Measurements from ENCODE around the gene TBC1D8. TPM values are rescaled to one million over a fixed set of nuclear protein-coding genes. Genes with fewer than 3 reads are reported as not detected.

The TBC1D8 gene
- total and polyA plus RNA-seq, 9 of the 15 experiments (the other 6 are each of a cell fraction or from before 2014, with no cell fraction given), result 0.36 to 1.3 (median 0.82) TPM

DNA sequence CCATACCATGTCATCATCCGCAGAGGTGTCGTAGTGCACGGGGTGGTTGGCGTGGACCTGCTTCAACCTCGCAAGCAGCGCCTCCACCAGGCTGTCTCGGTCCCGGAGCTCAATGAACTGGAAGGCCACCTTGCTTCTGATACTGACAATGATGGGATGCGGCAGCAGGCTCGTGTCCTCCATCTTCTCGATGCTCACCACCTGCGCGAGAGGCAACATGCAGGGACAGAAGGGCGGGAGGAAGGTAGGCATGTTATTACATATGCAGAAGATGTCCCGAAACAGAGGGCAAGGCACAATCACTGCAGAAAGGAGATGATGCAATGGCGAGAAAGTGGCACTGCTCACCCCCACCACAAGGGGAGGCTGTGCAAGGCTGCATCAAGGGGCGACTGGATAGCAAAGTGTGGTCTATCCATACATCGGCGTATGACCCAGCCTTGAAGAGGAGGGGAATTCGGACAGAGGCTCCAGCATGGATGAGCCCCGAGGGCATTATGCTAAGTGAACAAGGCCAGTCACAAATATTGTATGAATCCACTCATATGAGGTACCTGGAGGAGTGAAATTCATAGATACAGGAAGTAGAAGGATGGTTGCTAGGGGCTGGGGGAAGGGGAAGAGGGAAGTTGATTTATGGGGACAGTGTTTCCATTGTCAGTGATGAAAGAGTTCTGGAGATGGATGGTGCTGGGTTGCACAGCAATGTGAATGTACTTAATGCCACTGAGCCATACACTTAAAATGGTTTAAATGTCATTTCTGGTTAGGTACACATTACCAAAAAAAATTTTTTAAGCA is 112.5 kb downstream of the TBC1D8 start (continued):
- TF ChIP-seq, protein P1, sequence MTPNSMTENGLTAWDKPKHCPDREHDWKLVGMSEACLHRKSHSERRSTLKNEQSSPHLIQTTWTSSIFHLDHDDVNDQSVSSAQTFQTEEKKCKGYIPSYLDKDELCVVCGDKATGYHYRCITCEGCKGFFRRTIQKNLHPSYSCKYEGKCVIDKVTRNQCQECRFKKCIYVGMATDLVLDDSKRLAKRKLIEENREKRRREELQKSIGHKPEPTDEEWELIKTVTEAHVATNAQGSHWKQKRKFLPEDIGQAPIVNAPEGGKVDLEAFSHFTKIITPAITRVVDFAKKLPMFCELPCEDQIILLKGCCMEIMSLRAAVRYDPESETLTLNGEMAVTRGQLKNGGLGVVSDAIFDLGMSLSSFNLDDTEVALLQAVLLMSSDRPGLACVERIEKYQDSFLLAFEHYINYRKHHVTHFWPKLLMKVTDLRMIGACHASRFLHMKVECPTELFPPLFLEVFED (CRISPR knock-in tag; conservative IDR thresholded peaks at IDR 0.05), result no peak
- TF ChIP-seq MAFF (IDR thresholded peaks at IDR 0.05; ENCODE audit: low read length) (no peak), CBFB (CRISPR knock-in tag; IDR thresholded peaks at IDR 0.05) (0 out of 2 replicates have a peak, but pooled peaks have one; percentile 28), GTF2A2 (tag; IDR thresholded peaks at IDR 0.05) (no peak), NCOA1 (IDR thresholded peaks at IDR 0.05; ENCODE audit: low read depth) (no peak), NCOA6 (IDR thresholded peaks at IDR 0.05) (no peak), FOXK2 (conservative IDR thresholded peaks at IDR 0.05 in 1 of 2, IDR thresholded peaks at IDR 0.05 in 1 of 2; ENCODE audit: low read depth in 2 of 2) (no peak), FOXK1 (CRISPR knock-in tag; IDR thresholded peaks at IDR 0.05; ENCODE audit: borderline replicate concordance) (no peak), KDM5B (IDR thresholded peaks at IDR 0.05; ENCODE audit: insufficient replicate concordance, low read depth, low read length) (no peak), EP300 (IDR thresholded peaks at IDR 0.05; ENCODE audit: low read length) (peak; percentile 74), SRSF3 (IDR thresholded peaks at IDR 0.05; ENCODE audit: insufficient read depth, low read length) (no peak), HMG20A (CRISPR knock-in tag; conservative IDR thresholded peaks at IDR 0.05) (no peak), WHSC1 (IDR thresholded peaks at IDR 0.05; ENCODE audit: low read length) (no peak), FOXJ2 (tag; IDR thresholded peaks at IDR 0.05) (no peak)
- TF ChIP-seq, protein P2, sequence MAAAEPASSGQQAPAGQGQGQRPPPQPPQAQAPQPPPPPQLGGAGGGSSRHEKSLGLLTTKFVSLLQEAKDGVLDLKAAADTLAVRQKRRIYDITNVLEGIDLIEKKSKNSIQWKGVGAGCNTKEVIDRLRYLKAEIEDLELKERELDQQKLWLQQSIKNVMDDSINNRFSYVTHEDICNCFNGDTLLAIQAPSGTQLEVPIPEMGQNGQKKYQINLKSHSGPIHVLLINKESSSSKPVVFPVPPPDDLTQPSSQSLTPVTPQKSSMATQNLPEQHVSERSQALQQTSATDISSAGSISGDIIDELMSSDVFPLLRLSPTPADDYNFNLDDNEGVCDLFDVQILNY (CRISPR knock-in tag; IDR thresholded peaks at IDR 0.05), result no peak
- TF ChIP-seq, protein P3, sequence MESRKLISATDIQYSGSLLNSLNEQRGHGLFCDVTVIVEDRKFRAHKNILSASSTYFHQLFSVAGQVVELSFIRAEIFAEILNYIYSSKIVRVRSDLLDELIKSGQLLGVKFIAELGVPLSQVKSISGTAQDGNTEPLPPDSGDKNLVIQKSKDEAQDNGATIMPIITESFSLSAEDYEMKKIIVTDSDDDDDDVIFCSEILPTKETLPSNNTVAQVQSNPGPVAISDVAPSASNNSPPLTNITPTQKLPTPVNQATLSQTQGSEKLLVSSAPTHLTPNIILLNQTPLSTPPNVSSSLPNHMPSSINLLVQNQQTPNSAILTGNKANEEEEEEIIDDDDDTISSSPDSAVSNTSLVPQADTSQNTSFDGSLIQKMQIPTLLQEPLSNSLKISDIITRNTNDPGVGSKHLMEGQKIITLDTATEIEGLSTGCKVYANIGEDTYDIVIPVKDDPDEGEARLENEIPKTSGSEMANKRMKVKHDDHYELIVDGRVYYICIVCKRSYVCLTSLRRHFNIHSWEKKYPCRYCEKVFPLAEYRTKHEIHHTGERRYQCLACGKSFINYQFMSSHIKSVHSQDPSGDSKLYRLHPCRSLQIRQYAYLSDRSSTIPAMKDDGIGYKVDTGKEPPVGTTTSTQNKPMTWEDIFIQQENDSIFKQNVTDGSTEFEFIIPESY (CRISPR knock-in tag; IDR thresholded peaks at IDR 0.05), result 0 out of 2 replicates have a peak, but pooled peaks have one; percentile 42
- TF ChIP-seq, protein P4, sequence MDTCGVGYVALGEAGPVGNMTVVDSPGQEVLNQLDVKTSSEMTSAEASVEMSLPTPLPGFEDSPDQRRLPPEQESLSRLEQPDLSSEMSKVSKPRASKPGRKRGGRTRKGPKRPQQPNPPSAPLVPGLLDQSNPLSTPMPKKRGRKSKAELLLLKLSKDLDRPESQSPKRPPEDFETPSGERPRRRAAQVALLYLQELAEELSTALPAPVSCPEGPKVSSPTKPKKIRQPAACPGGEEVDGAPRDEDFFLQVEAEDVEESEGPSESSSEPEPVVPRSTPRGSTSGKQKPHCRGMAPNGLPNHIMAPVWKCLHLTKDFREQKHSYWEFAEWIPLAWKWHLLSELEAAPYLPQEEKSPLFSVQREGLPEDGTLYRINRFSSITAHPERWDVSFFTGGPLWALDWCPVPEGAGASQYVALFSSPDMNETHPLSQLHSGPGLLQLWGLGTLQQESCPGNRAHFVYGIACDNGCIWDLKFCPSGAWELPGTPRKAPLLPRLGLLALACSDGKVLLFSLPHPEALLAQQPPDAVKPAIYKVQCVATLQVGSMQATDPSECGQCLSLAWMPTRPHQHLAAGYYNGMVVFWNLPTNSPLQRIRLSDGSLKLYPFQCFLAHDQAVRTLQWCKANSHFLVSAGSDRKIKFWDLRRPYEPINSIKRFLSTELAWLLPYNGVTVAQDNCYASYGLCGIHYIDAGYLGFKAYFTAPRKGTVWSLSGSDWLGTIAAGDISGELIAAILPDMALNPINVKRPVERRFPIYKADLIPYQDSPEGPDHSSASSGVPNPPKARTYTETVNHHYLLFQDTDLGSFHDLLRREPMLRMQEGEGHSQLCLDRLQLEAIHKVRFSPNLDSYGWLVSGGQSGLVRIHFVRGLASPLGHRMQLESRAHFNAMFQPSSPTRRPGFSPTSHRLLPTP (IDR thresholded peaks at IDR 0.05; ENCODE audit: borderline replicate concordance, extremely low read depth, insufficient read length), result no peak
- TF ChIP-seq, protein P5, sequence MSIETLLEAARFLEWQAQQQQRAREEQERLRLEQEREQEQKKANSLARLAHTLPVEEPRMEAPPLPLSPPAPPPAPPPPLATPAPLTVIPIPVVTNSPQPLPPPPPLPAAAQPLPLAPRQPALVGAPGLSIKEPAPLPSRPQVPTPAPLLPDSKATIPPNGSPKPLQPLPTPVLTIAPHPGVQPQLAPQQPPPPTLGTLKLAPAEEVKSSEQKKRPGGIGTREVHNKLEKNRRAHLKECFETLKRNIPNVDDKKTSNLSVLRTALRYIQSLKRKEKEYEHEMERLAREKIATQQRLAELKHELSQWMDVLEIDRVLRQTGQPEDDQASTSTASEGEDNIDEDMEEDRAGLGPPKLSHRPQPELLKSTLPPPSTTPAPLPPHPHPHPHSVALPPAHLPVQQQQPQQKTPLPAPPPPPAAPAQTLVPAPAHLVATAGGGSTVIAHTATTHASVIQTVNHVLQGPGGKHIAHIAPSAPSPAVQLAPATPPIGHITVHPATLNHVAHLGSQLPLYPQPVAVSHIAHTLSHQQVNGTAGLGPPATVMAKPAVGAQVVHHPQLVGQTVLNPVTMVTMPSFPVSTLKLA (conservative IDR thresholded peaks at IDR 0.05), result no peak

Data from K562 (cell line).